Sciatic nerve (tissue), 1 donor: Measurements from ENCODE around the gene RNF183. TPM values are rescaled to one million over a fixed set of nuclear protein-coding genes. Genes with fewer than 3 reads are reported as not detected.

ENCODE experiments used
- total RNA-seq: library from RNA; stranded (reverse); fragmentation: NEBNext Ultra II Directional; extraction: Animal tissue kit (Norgen Biotek cat#: 25700); gene quantifications from one replicate; pipeline ENCODE4 v1.2.1, GENCODE V29; 2021
- donor health status: DM: no; HTN: no; CAD: no.

RNF183 gene
- total RNA-seq, 1 donor from 2014 or later = not detected

Other genes with a start within 250 kb of the RNF183 start
- gene ZFP37, start 246.7 kb downstream of the RNF183 start, total RNA-seq = 6.5 TPM
- 11.6 TPM for gene SLC31A2, start 152.4 kb downstream of the RNF183 start, total RNA-seq
- 36.4 TPM for gene FKBP15, start 82.1 kb downstream of the RNF183 start, total RNA-seq
- 13.2 TPM for gene SLC31A1, start 81.8 kb downstream of the RNF183 start, total RNA-seq
- 28.2 TPM for gene CDC26, start 27.8 kb downstream of the RNF183 start, total RNA-seq
- gene PRPF4, start 27.7 kb downstream of the RNF183 start, total RNA-seq = 16.3 TPM
- gene WDR31, start 36.9 kb upstream of the RNF183 start, total RNA-seq = 4.6 TPM
- gene BSPRY, start 46.2 kb upstream of the RNF183 start, total RNA-seq = 0.22 TPM
- gene HDHD3, start 73.6 kb upstream of the RNF183 start, total RNA-seq = 11.6 TPM
- 83.6 TPM for gene ALAD, start 97.9 kb upstream of the RNF183 start, total RNA-seq
- gene POLE3, start 107.3 kb upstream of the RNF183 start, total RNA-seq = 20.6 TPM
- 0.45 TPM for gene C9orf43, start 107.4 kb upstream of the RNF183 start, total RNA-seq
- gene RGS3, start 160.4 kb upstream of the RNF183 start, total RNA-seq = 43.1 TPM